ENCODE data around the gene KRT71. TPM values are rescaled to one million over a fixed set of nuclear protein-coding genes. Genes with fewer than 3 reads are reported as not detected.

Gene KRT71
- total RNA-seq, 1 donor from 2014 or later: not detected

- no peak for DNase-seq (ENCODE audit: low read depth, low spot score)
Measured at GRCh38 chr12:52539083-52539820, 13.7 kb downstream of the KRT71 start.

- no peak for DNase-seq (ENCODE audit: low read depth, low spot score)
Measured at GRCh38 chr12:52537101-52537500, 15.8 kb downstream of the KRT71 start.

GRCh38 chr12:52535574-52535973, 17.4 kb downstream of the KRT71 start:
- DNase-seq (ENCODE audit: low read depth, low spot score): no peak

GRCh38 chr12:52534482-52534881, 18.5 kb downstream of the KRT71 start:
- no peak for DNase-seq (ENCODE audit: low read depth, low spot score)

GRCh38 chr12:52533686-52534470, 19.1 kb downstream of the KRT71 start:
- no peak for DNase-seq (ENCODE audit: low read depth, low spot score)

- DNase-seq (ENCODE audit: low read depth, low spot score): no peak
Measured at GRCh38 chr12:52532636-52533035, 20.3 kb downstream of the KRT71 start.

- no peak for DNase-seq (ENCODE audit: low read depth, low spot score)
Measured at GRCh38 chr12:52531566-52532300, 21.2 kb downstream of the KRT71 start.

- DNase-seq (ENCODE audit: low read depth, low spot score): no peak
Measured at GRCh38 chr12:52530905-52531304, 22.0 kb downstream of the KRT71 start.

GRCh38 chr12:52530366-52530765, 22.6 kb downstream of the KRT71 start:
- no peak for DNase-seq (ENCODE audit: low read depth, low spot score)

- no peak for DNase-seq (ENCODE audit: low read depth, low spot score)
Measured at GRCh38 chr12:52529846-52530245, 23.1 kb downstream of the KRT71 start.

GRCh38 chr12:52529417-52529816, 23.5 kb downstream of the KRT71 start:
- no peak for DNase-seq (ENCODE audit: low read depth, low spot score)

GRCh38 chr12:52528641-52529143, 24.3 kb downstream of the KRT71 start:
- no peak for DNase-seq (ENCODE audit: low read depth, low spot score)

- DNase-seq (ENCODE audit: low read depth, low spot score): no peak
Measured at GRCh38 chr12:52527121-52527800, 25.7 kb downstream of the KRT71 start.

GRCh38 chr12:52526511-52526951, 26.4 kb downstream of the KRT71 start:
- no peak for DNase-seq (ENCODE audit: low read depth, low spot score)

- no peak for DNase-seq (ENCODE audit: low read depth, low spot score)
Measured at GRCh38 chr12:52525661-52526499, 27.1 kb downstream of the KRT71 start.

GRCh38 chr12:52524898-52525591, 27.9 kb downstream of the KRT71 start:
- DNase-seq (ENCODE audit: low read depth, low spot score): no peak

GRCh38 chr12:52524241-52524897, 28.6 kb downstream of the KRT71 start:
- no peak for DNase-seq (ENCODE audit: low read depth, low spot score)

GRCh38 chr12:52523824-52524223, 29.1 kb downstream of the KRT71 start:
- no peak for DNase-seq (ENCODE audit: low read depth, low spot score)

GRCh38 chr12:52522346-52523011, 30.5 kb downstream of the KRT71 start:
- no peak for DNase-seq (ENCODE audit: low read depth, low spot score)
